Colonic mucosa (tissue), 4 donors: Measurements from ENCODE around the gene ERCC5. TPM values are rescaled to one million over a fixed set of nuclear protein-coding genes. Genes with fewer than 3 reads are reported as not detected.

ENCODE experiments used
- DNase-seq: peaks from one replicate; pipeline ENCODE4 v3.0.0-alpha.2; 2020
- H3K27ac ChIP-seq: fragments of 200-600 bp; one replicate; pipeline ENCODE4 v1.8.0; 2021
- H3K27me3 ChIP-seq: fragments of 200-600 bp; one replicate; pipeline ENCODE4 v1.8.0; 2021
- H3K36me3 ChIP-seq: fragments of 200-600 bp; one replicate; pipeline ENCODE4 v1.8.0; 2021
- H3K4me1 ChIP-seq: fragments of 200-600 bp; one replicate; pipeline ENCODE4 v1.8.0; 2021; ENCODE audit warnings: mild to moderate bottlenecking
- H3K4me3 ChIP-seq: fragments of 200-600 bp; one replicate; pipeline ENCODE4 v1.8.0; 2021
- H3K9ac ChIP-seq, 2 donors: one replicate each; pipeline ENCODE4 v1.7.0; 2013; ENCODE audit warnings: control low read depth in 2 of 2, low read depth in 2 of 2, low read length in 2 of 2
- H3K9me3 ChIP-seq: fragments of 200-600 bp; one replicate; pipeline ENCODE4 v1.8.0; 2021
- CTCF ChIP-seq: fragments of 200-600 bp; IDR thresholded peaks from one replicate; pipeline ENCODE4 v1.8.0; 2022; ENCODE audit warnings: antibody characterized with exemption, mild to moderate bottlenecking
- intact Hi-C: fragments of 100-400 bp; cut with DNase I; formaldehyde crosslinking; loops from one replicate; pipeline ENCODE4 v1.14.1; 2022
- total RNA-seq, 2 donors: library from RNA; stranded (reverse); fragmentation: NEBNext Ultra II Directional in 1 of 2; extraction: Animal tissue kit (Norgen Biotek cat#: 25700) in 1 of 2; gene quantifications; one replicate each; pipeline ENCODE4 v1.2.1, GENCODE V29; 2021
- donor health status: healthy.
- donor health status: DM: no; HTN: no; CAD: no.
- donor health status: DM: no; HTN: no; CAD: no.

ERCC5 gene
- total RNA-seq, 2 donors from 2014 or later = 64.7 to 79.1 TPM

- no peak overlapping the region for H3K4me3 ChIP-seq
- no peak overlapping the region for H3K9ac ChIP-seq
- H3K27ac ChIP-seq = no peak overlapping the region
- TF ChIP-seq CTCF = no peak
- no peak for DNase-seq
- no peaks in the 10 kb centered on the region for H3K27me3 ChIP-seq
- no peaks in the 10 kb centered on the region for H3K4me1 ChIP-seq
- intact Hi-C loops = no loop called here
- no peaks in the 10 kb centered on the region for H3K9me3 ChIP-seq
- H3K36me3 ChIP-seq = no peaks in the 10 kb centered on the region
Measured at GRCh38 chr13:102825921-102826706, 19.7 kb upstream of the ERCC5 start.

- Histone ChIP-seq H3K27ac (no peak overlapping the region), H3K36me3 (no peaks in the 10 kb centered on the region), H3K9ac (no peak overlapping the region), H3K4me3 (no peak overlapping the region), H3K4me1 (no peaks in the 10 kb centered on the region), H3K9me3 (no peaks in the 10 kb centered on the region), H3K27me3 (no peaks in the 10 kb centered on the region)
- peak; percentile 76 for DNase-seq
- no peak for TF ChIP-seq CTCF
- intact Hi-C loops = no loop called here
Measured at GRCh38 chr13:102830646-102831045, 15.2 kb upstream of the ERCC5 start.

- no peak overlapping the region for H3K4me3 ChIP-seq
- H3K36me3 ChIP-seq = no peaks in the 10 kb centered on the region
- H3K27ac ChIP-seq = no peak overlapping the region
- DNase-seq = no peak
- no peaks in the 10 kb centered on the region for H3K9me3 ChIP-seq
- H3K27me3 ChIP-seq = no peaks in the 10 kb centered on the region
- no peak for TF ChIP-seq CTCF
- intact Hi-C loops = no loop called here
- H3K4me1 ChIP-seq = no peaks in the 10 kb centered on the region
- H3K9ac ChIP-seq = no peak overlapping the region
Measured at GRCh38 chr13:102836471-102836870, 9.4 kb upstream of the ERCC5 start.

- no peak overlapping the region for H3K27ac ChIP-seq
- H3K27me3 ChIP-seq = no peaks in the 10 kb centered on the region
- H3K4me1 ChIP-seq = no peaks in the 10 kb centered on the region
- no peak overlapping the region for H3K4me3 ChIP-seq
- no peak for TF ChIP-seq CTCF
- no peak for DNase-seq
- H3K9ac ChIP-seq = no peak overlapping the region
- no peaks in the 10 kb centered on the region for H3K36me3 ChIP-seq
- intact Hi-C loops = no loop called here
- no peaks in the 10 kb centered on the region for H3K9me3 ChIP-seq
Measured at GRCh38 chr13:102838273-102838672, 7.6 kb upstream of the ERCC5 start.

GRCh38 chr13:102838982-102839381 lies 6.8 kb upstream of the ERCC5 start:
- no peaks in the 10 kb centered on the region for H3K9me3 ChIP-seq
- no peak for TF ChIP-seq CTCF
- no peaks in the 10 kb centered on the region for H3K4me1 ChIP-seq
- no peak overlapping the region for H3K27ac ChIP-seq
- intact Hi-C loops = no loop called here
- no peaks in the 10 kb centered on the region for H3K27me3 ChIP-seq
- H3K36me3 ChIP-seq = no peaks in the 10 kb centered on the region
- H3K9ac ChIP-seq = no peak overlapping the region
- H3K4me3 ChIP-seq = no peak overlapping the region
- no peak for DNase-seq
